T-helper 2 cell treated with Interferon-gamma antibody and Interleukin-4, amounts not matched to agents 5 μg/mL and 100 μg/mL, for 36 hours (primary cell): ENCODE data around the gene MRPL47.
"Not testable (repeated sequence)": the region's sequence is repeated elsewhere in the genome, so short reads cannot be mapped to it uniquely, and the experiment has no call there.

ENCODE experiments used
- DNase-seq: peaks from one replicate; pipeline ENCODE4 v3.0.0; 2021; ENCODE audit warnings: low spot score
- H3K27ac Mint-ChIP-seq: one replicate; pipeline ENCODE4 v1.8.0; 2021; ENCODE audit warnings: mild to moderate bottlenecking, mixed read lengths
- H3K27me3 Mint-ChIP-seq: one replicate; pipeline ENCODE4 v1.8.0; 2021; ENCODE audit warnings: low read depth, mixed read lengths
- H3K36me3 Mint-ChIP-seq: one replicate; pipeline ENCODE4 v1.8.0; 2021; ENCODE audit warnings: low read depth, mixed read lengths
- H3K4me1 Mint-ChIP-seq: one replicate; pipeline ENCODE4 v1.8.0; 2021; ENCODE audit warnings: low read depth, mixed read lengths
- H3K4me3 Mint-ChIP-seq: one replicate; pipeline ENCODE4 v1.8.0; 2022; ENCODE audit warnings: mild to moderate bottlenecking, moderate library complexity, mixed read lengths
- H3K9me3 Mint-ChIP-seq: one replicate; pipeline ENCODE4 v1.8.0; 2021; ENCODE audit warnings: mixed read lengths

The MRPL47 gene

DNA sequence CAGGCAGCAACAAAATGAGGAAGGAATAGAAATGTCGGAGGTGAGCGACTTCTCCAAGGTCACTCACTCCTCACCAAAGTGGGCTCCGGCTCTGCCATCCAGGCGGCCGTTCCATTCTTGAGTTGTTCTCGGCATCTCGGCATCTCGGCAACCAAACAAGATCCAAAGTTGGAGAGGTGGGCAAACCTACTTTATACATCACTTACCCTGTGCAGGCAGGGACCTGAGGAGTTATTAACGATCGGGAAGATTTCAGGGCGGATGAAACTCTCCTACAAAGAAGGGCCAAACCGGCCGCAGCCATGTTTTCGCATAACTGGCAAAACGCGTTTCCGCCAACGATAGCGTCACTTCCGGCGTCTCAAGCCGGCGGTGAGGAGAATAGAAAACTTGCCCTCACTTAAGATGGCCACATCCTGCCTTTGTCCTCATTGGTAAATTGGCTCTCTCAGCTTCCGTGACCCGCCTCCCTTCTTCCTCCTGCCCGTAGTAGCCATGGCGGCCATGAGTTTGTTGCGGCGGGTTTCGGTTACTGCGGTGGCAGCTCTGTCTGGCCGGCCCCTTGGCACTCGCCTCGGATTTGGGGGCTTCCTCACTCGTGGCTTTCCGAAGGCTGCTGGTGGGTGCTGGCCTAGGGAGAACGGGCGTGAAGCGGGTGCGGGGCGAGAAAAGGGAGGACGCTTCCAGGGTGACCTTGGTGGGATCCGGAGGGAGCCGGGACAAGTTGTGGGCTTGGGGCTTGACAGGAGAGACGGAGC lies at the start of gene MRPL47, which contains the start of gene NDUFB5:
TSS of gene MRPL47 (minus strand) at position 318 of the 758 bp plus-strand sequence. CDS start at position 304, 14 bp downstream.
TSS of gene NDUFB5 (plus strand) at position 474 of the 758 bp plus-strand sequence. CDS start at position 496, 22 bp downstream.
- H3K9me3 Mint-ChIP-seq: no peaks in the 10 kb centered on the region
- H3K36me3 Mint-ChIP-seq: peaks cover 30% of the 10 kb centered on the region
- peak; percentile 92 for DNase-seq
- no peaks in the 10 kb centered on the region for H3K27me3 Mint-ChIP-seq
- H3K4me3 Mint-ChIP-seq: peak within 1 kb of the TSS; percentile 98
- peaks cover 29% of the 10 kb centered on the region for H3K4me1 Mint-ChIP-seq
- peak within 1 kb of the TSS; percentile 98 for H3K27ac Mint-ChIP-seq

DNA sequence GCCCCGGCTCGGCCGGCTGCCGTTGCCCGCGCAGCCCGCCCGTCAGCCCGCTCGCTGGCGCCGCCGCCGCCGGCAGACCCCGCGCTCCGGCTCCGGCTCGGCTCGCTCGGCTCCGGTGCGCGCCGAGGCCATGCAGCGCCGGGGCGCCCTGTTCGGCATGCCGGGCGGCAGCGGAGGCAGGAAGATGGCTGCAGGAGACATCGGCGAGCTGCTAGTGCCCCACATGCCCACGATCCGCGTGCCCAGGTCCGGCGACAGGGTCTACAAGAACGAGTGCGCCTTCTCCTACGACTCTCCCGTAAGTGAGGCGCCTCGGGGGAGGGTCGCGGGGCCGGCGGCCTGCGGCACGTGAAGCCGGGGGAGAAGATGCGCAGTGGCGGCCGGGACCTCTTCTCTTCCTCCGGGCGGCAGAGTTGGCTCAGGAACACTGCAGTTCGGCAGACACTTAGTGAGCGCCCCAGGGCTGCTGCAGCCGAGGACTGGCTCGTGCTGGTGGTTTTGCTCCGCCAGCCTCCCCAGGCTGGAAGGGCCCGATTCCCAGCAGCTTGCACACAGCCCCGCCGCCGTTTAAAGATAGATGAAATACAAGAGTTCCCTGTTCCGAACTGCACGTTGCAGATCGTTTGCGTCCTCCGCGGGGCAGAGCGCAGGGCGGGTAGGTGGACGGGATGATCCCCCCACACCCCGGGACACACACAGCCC lies 48.8 kb upstream of the MRPL47 start:
- Mint-ChIP-seq H3K27me3 (peaks cover 9% of the 10 kb centered on the region), H3K27ac (peak overlapping the region; percentile 90), H3K4me1 (peaks cover 23% of the 10 kb centered on the region), H3K4me3 (peak overlapping the region; percentile 98), H3K9me3 (no peaks in the 10 kb centered on the region), H3K36me3 (peaks cover 19% of the 10 kb centered on the region)
- peak; percentile 54 for DNase-seq

DNA sequence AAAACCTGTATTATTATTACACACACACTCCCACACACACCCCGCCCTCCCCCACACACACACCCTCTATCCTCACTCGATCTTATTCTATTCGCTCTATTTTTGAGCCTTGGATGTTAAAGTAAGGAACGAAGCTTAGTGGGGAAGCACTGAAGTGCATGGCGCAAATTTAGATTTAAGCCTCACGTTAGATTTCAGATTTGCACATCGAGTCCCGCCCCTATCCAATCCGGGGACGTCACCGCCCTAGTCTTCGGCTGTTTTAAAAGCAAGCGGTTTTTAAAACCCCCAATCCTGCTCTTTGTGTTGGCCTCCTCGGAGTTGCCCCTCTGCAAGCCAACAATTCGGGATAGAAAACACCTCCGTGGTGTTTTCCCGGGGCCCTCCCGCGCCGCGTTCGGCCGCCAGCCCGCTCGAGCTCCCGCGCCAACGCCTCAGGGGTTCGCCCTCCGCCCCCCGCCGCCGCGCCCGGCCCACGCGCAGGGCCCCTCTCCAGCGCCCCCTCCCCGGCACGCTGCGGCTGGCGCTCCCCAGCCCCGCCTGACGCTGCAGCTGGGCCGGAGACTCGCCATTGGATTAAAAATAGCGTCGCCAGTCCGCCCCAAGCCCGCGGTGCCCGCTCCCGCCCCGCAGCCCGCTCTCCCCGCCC lies 48.1 kb upstream of the MRPL47 start, which contains the start of gene USP13:
TSS of gene USP13 (plus strand) at position 594 of the 649 bp plus-strand sequence. CDS start 186 bp downstream, outside the sequence.
- Mint-ChIP-seq H3K4me3 (peak within 1 kb of the TSS; percentile 98), H3K27me3 (peaks cover 9% of the 10 kb centered on the region), H3K27ac (peak within 1 kb of the TSS; percentile 90), H3K36me3 (peaks cover 19% of the 10 kb centered on the region), H3K9me3 (no peaks in the 10 kb centered on the region), H3K4me1 (peaks cover 23% of the 10 kb centered on the region)
- DNase-seq: peak; percentile 67

DNA sequence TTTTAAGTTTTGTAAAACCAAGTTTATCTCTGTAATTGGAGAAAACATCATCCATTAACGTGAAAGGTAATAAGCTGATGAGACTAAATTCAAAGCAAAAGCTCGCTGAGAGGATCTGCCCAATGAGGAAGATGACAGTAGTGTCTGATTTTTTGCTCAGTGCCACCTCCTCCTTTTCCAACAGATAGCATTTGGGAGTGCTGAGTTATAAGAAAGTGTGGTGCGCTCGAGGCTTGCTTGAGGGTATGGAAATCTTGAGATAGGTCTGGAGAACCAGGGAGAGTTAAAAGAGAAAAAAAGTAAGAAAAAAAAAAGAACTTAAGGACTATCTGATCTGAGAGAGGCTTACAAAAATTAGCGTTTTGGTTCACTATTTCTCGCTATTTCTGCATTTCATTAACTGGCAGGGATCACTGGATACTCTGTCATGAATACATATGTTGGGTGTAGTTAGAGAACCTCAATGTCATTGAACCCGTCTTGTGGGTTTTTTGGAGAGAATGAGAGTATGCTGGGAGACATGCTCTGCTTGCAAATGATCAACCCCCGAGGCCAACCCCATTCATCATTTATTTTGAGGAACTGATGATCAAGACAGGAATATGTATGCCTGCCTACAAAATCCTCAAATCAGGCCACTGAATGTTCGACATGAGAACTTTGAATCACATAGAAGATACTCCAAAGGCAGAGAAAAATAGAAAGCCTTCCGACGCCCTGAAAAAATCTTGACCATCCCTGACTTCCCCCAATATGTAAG lies 47.4 kb upstream of the MRPL47 start:
- Mint-ChIP-seq H3K27me3 (peaks cover 9% of the 10 kb centered on the region), H3K4me3 (peak overlapping the region; percentile 77), H3K27ac (peak overlapping the region; percentile 22), H3K9me3 (no peaks in the 10 kb centered on the region), H3K4me1 (peaks cover 23% of the 10 kb centered on the region), H3K36me3 (peaks cover 19% of the 10 kb centered on the region)
- DNase-seq: no peak

GRCh38 chr3:179646177-179646576 lies 41.7 kb upstream of the MRPL47 start:
- H3K27ac Mint-ChIP-seq: no peak overlapping the region
- peaks cover 7% of the 10 kb centered on the region for H3K4me1 Mint-ChIP-seq
- H3K27me3 Mint-ChIP-seq: no peaks in the 10 kb centered on the region
- no peak for DNase-seq
- no peak overlapping the region for H3K4me3 Mint-ChIP-seq
- no peaks in the 10 kb centered on the region for H3K9me3 Mint-ChIP-seq
- no peaks in the 10 kb centered on the region for H3K36me3 Mint-ChIP-seq

GRCh38 chr3:179643837-179644236 lies 39.4 kb upstream of the MRPL47 start:
- H3K4me3 Mint-ChIP-seq, H3K36me3 Mint-ChIP-seq, H3K27me3 Mint-ChIP-seq, H3K27ac Mint-ChIP-seq, H3K9me3 Mint-ChIP-seq, H3K4me1 Mint-ChIP-seq, DNase-seq: not testable (repeated sequence)

DNA sequence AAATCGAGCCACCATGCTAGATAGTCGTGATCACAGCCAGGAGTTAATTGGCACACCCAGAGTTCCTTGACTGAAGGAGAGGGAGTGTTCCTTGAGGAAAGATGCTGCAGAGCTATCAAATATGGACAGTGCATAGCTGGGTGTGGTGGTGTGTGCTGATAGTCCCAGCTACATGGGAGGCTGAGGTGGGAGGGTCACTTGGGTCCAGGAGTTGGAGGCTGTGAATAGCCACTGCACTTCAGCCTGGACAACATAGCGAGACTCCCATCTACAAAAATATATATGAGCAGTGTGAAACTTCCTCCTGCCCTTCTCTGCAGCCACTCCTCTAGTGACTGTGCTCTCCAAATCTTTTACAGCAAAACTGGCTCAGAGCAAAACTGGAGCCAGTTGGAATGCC lies 38.4 kb upstream of the MRPL47 start:
- peaks cover 7% of the 10 kb centered on the region for H3K4me1 Mint-ChIP-seq

GRCh38 chr3:179640469-179640868 lies 36.0 kb upstream of the MRPL47 start:
- DNase-seq: no peak
- Mint-ChIP-seq H3K4me3 (no peak overlapping the region), H3K36me3 (no peaks in the 10 kb centered on the region), H3K9me3 (no peaks in the 10 kb centered on the region), H3K27me3 (no peaks in the 10 kb centered on the region), H3K4me1 (peaks cover 7% of the 10 kb centered on the region), H3K27ac (no peak overlapping the region)

More for the DNA sequence above, 38.4 kb upstream of the MRPL47 start:
- H3K36me3 Mint-ChIP-seq: no peaks in the 10 kb centered on the region
- no peak overlapping the region for H3K4me3 Mint-ChIP-seq
- no peaks in the 10 kb centered on the region for H3K27me3 Mint-ChIP-seq
- H3K27ac Mint-ChIP-seq: no peak overlapping the region
- H3K9me3 Mint-ChIP-seq: no peaks in the 10 kb centered on the region
- no peak for DNase-seq

- H3K4me3 Mint-ChIP-seq: no peak overlapping the region
- no peaks in the 10 kb centered on the region for H3K9me3 Mint-ChIP-seq
- DNase-seq: no peak
- no peak overlapping the region for H3K27ac Mint-ChIP-seq
- no peaks in the 10 kb centered on the region for H3K27me3 Mint-ChIP-seq
- no peaks in the 10 kb centered on the region for H3K4me1 Mint-ChIP-seq
- peaks cover 3% of the 10 kb centered on the region for H3K36me3 Mint-ChIP-seq
Measured at GRCh38 chr3:179630753-179631451, 26.5 kb upstream of the MRPL47 start.

DNA sequence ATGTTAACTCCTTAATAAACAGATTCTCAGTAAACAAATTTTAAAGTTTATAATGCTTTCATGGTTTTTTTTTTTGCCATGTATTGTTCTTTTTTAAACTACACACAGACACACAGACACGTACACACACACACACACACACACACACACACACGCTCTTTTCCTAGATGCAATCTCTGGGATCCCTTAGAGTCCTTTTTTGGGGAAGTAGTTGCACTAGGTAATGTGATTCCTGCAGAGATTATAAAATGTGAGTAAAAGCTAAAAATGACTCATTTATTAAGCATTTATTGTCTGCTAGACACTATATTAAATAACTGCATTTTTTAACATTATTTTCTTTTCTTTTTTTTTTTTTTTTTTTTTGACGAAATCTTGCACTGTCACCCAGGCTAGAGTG lies 20.0 kb upstream of the MRPL47 start:
- no peaks in the 10 kb centered on the region for H3K4me1 Mint-ChIP-seq
- DNase-seq: no peak
- no peaks in the 10 kb centered on the region for H3K27me3 Mint-ChIP-seq
- no peak overlapping the region for H3K27ac Mint-ChIP-seq
- H3K4me3 Mint-ChIP-seq: no peak overlapping the region
- H3K36me3 Mint-ChIP-seq: peaks cover 44% of the 10 kb centered on the region
- H3K9me3 Mint-ChIP-seq: no peaks in the 10 kb centered on the region

DNA sequence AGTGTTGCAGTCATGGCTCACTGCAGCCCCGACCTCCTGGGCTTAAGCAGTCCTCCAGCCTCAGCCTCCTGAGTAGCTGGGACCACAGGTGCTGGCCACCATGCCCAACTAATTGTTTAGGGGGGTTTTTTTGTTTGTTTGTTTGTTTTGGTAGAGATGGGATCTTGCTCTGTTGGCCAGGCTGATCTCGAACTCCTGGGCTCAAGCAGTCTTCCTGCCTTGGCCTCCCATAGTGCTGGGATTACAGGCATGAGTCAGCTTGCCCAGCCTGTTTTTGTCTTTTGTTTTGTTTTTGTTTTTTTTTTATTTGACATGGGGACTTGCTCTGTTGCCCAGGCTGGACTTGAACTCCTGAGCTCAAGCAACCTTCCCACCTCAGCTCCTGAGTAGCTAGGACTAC lies 17.6 kb upstream of the MRPL47 start:
- Mint-ChIP-seq H3K27me3 (no peaks in the 10 kb centered on the region), H3K27ac (no peak overlapping the region), H3K9me3 (no peaks in the 10 kb centered on the region), H3K4me3 (no peak overlapping the region), H3K4me1 (no peaks in the 10 kb centered on the region), H3K36me3 (peaks cover 58% of the 10 kb centered on the region)
- DNase-seq: no peak

DNA sequence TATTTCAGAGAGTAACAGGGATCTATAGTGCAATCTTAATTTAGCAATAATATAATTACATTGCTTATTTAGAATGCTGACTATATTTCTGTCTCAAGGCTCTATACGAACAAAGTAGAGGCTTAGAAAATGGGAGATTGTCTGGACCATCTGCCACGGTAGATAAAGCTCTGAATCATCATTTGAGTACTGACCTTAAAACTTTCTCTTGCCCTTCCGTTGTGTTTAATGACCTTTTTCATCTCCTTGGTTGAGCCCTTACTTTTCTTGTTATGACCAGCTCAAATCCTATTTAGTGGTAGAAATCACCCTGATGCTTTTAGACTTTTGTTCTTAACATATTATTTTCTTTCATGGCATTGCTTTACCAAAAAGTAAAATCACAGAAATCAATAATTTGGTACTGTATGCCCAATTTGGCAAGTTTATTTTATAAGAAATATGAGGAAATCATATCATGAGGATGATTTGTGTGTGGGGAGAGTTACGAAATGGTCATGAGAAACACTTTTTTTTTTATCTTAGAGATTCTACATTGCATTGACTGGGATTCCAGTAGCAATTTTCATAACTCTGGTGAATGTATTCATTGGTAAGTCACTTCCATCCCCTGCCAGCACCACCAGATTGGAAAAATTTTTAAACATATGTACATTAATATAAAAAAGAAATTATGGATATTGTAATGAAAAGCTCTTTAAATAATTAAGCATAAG lies 11.2 kb upstream of the MRPL47 start:
- peaks cover 32% of the 10 kb centered on the region for H3K36me3 Mint-ChIP-seq
- H3K27ac Mint-ChIP-seq: no peak overlapping the region
- H3K4me3 Mint-ChIP-seq: no peak overlapping the region
- no peaks in the 10 kb centered on the region for H3K9me3 Mint-ChIP-seq
- no peak for DNase-seq
- H3K4me1 Mint-ChIP-seq: peaks cover 12% of the 10 kb centered on the region
- H3K27me3 Mint-ChIP-seq: no peaks in the 10 kb centered on the region
